GM21526 (cell line): ENCODE results near the gene FAM193A.

ENCODE experiments used
- ATAC-seq: cut with Tn5 transposase; IDR thresholded peaks from one replicate; pipeline ENCODE4 v1.9.1; 2021; ENCODE audit warnings: moderate library complexity; ENCODE audit not compliant: unreplicated experiment, low FRiP score

The FAM193A gene

GRCh38 chr4:2685541-2685940 is 149.1 kb downstream of the FAM193A start:
- no peak for ATAC-seq

- no peak for ATAC-seq
Observed at GRCh38 chr4:2686379-2687265, 150.2 kb downstream of the FAM193A start.

GRCh38 chr4:2688281-2688680 is 151.8 kb downstream of the FAM193A start:
- no peak for ATAC-seq

GRCh38 chr4:2688697-2689096 is 152.2 kb downstream of the FAM193A start:
- ATAC-seq = no peak

- no peak for ATAC-seq
Observed at GRCh38 chr4:2689114-2689513, 152.7 kb downstream of the FAM193A start.

- ATAC-seq = no peak
Observed at GRCh38 chr4:2689825-2690700, 153.6 kb downstream of the FAM193A start.

GRCh38 chr4:2691313-2691712 is 154.9 kb downstream of the FAM193A start:
- no peak for ATAC-seq

- ATAC-seq = no peak
Observed at GRCh38 chr4:2691952-2692435, 155.5 kb downstream of the FAM193A start.

GRCh38 chr4:2694691-2695090 is 158.2 kb downstream of the FAM193A start:
- no peak for ATAC-seq

GRCh38 chr4:2695346-2696060 is 159.1 kb downstream of the FAM193A start:
- no peak for ATAC-seq

- peak; percentile 85 for ATAC-seq
Observed at GRCh38 chr4:2696423-2696822, 160.0 kb downstream of the FAM193A start.

GRCh38 chr4:2697995-2698414 is 161.6 kb downstream of the FAM193A start:
- ATAC-seq = no peak

- no peak for ATAC-seq
Observed at GRCh38 chr4:2698504-2698903, 162.1 kb downstream of the FAM193A start.

GRCh38 chr4:2698951-2699505 is 162.6 kb downstream of the FAM193A start:
- ATAC-seq = no peak

GRCh38 chr4:2699534-2699933 is 163.1 kb downstream of the FAM193A start:
- no peak for ATAC-seq

- ATAC-seq = no peak
Observed at GRCh38 chr4:2700031-2700430, 163.6 kb downstream of the FAM193A start.

GRCh38 chr4:2702361-2702760 is 165.9 kb downstream of the FAM193A start:
- no peak for ATAC-seq

- ATAC-seq = no peak
Observed at GRCh38 chr4:2702770-2703169, 166.3 kb downstream of the FAM193A start.

GRCh38 chr4:2712261-2712842 is 175.9 kb downstream of the FAM193A start:
- ATAC-seq = no peak

- ATAC-seq = no peak
Observed at GRCh38 chr4:2713337-2713736, 176.9 kb downstream of the FAM193A start.
